HCT116 (cell line): ENCODE measurements around the gene TDRD9. TPM values are rescaled to one million over a fixed set of nuclear protein-coding genes. Genes with fewer than 3 reads are reported as not detected.

ENCODE experiments used
- ATAC-seq: fragments of 200-7000 bp; cut with Tn5 transposase; 2 replicates; pipeline ENCODE4 v1.9.1; 2020; ENCODE audit warnings: mild to moderate bottlenecking, moderate library complexity
- BruUV-seq: library from RNA; stranded (reverse); fragments of 400-500 nt; replicated peaks from 2 replicates; lab custom pipeline; 2021; lab: Mats Ljungman, UMichigan
- CTCF ChIA-PET: fragments of 300-600 bp; sonication (Branson Sonifier 250); formaldehyde crosslinking; loops from one replicate; lab custom pipeline; 2021; ENCODE audit warnings: antibody characterized with exemption; lab: Charles Lee
- POLR2A ChIA-PET: fragments of 300-600, 350-600 bp; sonication (Branson Sonifier 250); formaldehyde crosslinking; loops from one replicate; lab custom pipeline; 2021; ENCODE audit warnings: antibody characterized with exemption; lab: Charles Lee
- RAD21 ChIA-PET, 2 experiments: fragments of 300-600 bp; sonication (Branson Sonifier 250); formaldehyde crosslinking; loops; one replicate each; lab custom pipeline; 2023; ENCODE audit warnings: low total read pairs in 2 of 2; ENCODE audit not compliant: uncharacterized antibody in 2 of 2, unreplicated experiment in 2 of 2, low non-redundant PET in 1 of 2; lab: Charles Lee
- DNase-seq: peaks from one replicate; pipeline ENCODE4 v3.0.0-alpha.2; 2010; ENCODE audit warnings: low read depth, low spot score
- H2AFZ ChIP-seq: fragments of 200-600 bp; shearing (Covaris generic), sonication (generic); 2 replicates; pipeline ENCODE4 v1.6.1; 2017; ENCODE audit warnings: low read depth, mixed run types, mixed read lengths, antibody characterized with exemption, low read length; ENCODE audit not compliant: poor library complexity, severe bottlenecking
- H3K27ac ChIP-seq: 2 replicates; pipeline ENCODE4 v1.5.1; 2012; ENCODE audit warnings: low read depth, low read length
- H3K27me3 ChIP-seq: fragments of 200-600 bp; sonication (generic); 2 replicates; pipeline ENCODE4 v1.6.1; 2016; ENCODE audit warnings: mixed run types, low read length, mixed read lengths; ENCODE audit not compliant: insufficient read depth
- H3K36me3 ChIP-seq, 2 experiments: fragments of 200-500 bp in 1 of 2; fragments of 200-600 bp in 1 of 2; sonication (Bioruptor generic) in 1 of 2; sonication (generic) in 1 of 2; 2 replicates each; pipeline versions ENCODE4 v1.5.1 to v1.6.1; 2014 to 2016; ENCODE audit warnings: low read length in 2 of 2, inconsistent platforms in 1 of 2, mixed read lengths in 1 of 2, mixed run types in 1 of 2; ENCODE audit not compliant: insufficient read depth in 2 of 2, control insufficient read depth in 1 of 2
- H3K4me1 ChIP-seq, 2 experiments: fragments of 200-600 bp in 1 of 2; sonication (generic) in 1 of 2; 2 replicates each; pipeline versions ENCODE4 v1.5.1 to v1.6.1; 2012 to 2017; ENCODE audit warnings: low read length in 2 of 2, inconsistent platforms in 1 of 2, mild to moderate bottlenecking in 1 of 2, mixed read lengths in 1 of 2, mixed run types in 1 of 2, moderate library complexity in 1 of 2; ENCODE audit not compliant: insufficient read depth in 2 of 2, control insufficient read depth in 1 of 2
- H3K4me2 ChIP-seq: fragments of 200-600 bp; sonication (generic); 2 replicates; pipeline ENCODE4 v1.6.1; 2017; ENCODE audit warnings: mixed run types, low read length, mixed read lengths
- H3K4me3 ChIP-seq, 2 experiments: fragments of 200-600 bp in 1 of 2; sonication (generic) in 1 of 2; replicated peaks in 1 of 2; 2 replicates each; pipeline ENCODE4 v1.5.1; 2011 to 2016; ENCODE audit warnings: low read length in 2 of 2, control low read depth in 1 of 2, low read depth in 1 of 2, mild to moderate bottlenecking in 1 of 2, mixed read lengths in 1 of 2, mixed run types in 1 of 2
- H3K79me2 ChIP-seq: fragments of 200-600 bp; sonication (generic); 2 replicates; pipeline ENCODE4 v1.6.1; 2017; ENCODE audit warnings: mild to moderate bottlenecking, mixed run types, low read length, moderate library complexity, mixed read lengths; ENCODE audit not compliant: insufficient read depth
- H3K9ac ChIP-seq: fragments of 200-600 bp; sonication (generic); 2 replicates; pipeline ENCODE4 v1.6.1; 2016; ENCODE audit warnings: low read length, mixed read lengths
- H3K9me2 ChIP-seq: fragments of 200-600 bp; sonication (generic), shearing (Covaris generic); 2 replicates; pipeline ENCODE4 v1.6.1; 2017; ENCODE audit warnings: mixed run types, mild to moderate bottlenecking, moderate library complexity; ENCODE audit not compliant: insufficient read depth
- H3K9me3 ChIP-seq, 2 experiments: fragments of 200-500 bp in 1 of 2; fragments of 200-600 bp in 1 of 2; sonication (Bioruptor generic) in 1 of 2; sonication (generic) in 1 of 2; 2 replicates each; pipeline ENCODE4 v1.6.1; 2014 to 2017; ENCODE audit warnings: low read length in 2 of 2, mixed read lengths in 2 of 2, inconsistent platforms in 1 of 2, low read depth in 1 of 2, mild to moderate bottlenecking in 1 of 2, mixed run types in 1 of 2, moderate library complexity in 1 of 2; ENCODE audit not compliant: control insufficient read depth in 1 of 2, insufficient read depth in 1 of 2
- H4K20me1 ChIP-seq: fragments of 200-600 bp; sonication (generic), shearing (Covaris generic); 2 replicates; pipeline ENCODE4 v1.6.1; 2017; ENCODE audit warnings: mixed run types, mild to moderate bottlenecking, moderate library complexity; ENCODE audit not compliant: insufficient read depth
- FOSL1 ChIP-seq: IDR thresholded peaks from 2 replicates; pipeline ENCODE4 v1.6.1; 2012; ENCODE audit warnings: low read depth
- JUND ChIP-seq: IDR thresholded peaks from 2 replicates; pipeline ENCODE4 v1.6.1; 2012
- POLR2AphosphoS5 ChIP-seq: IDR thresholded peaks from 2 replicates; pipeline ENCODE4 v1.6.1; 2011; ENCODE audit warnings: mild to moderate bottlenecking, low read depth, low read length, moderate library complexity
- RAD21 ChIP-seq: IDR thresholded peaks from 2 replicates; pipeline ENCODE4 v1.6.1; 2012; ENCODE audit warnings: low read depth, mild to moderate bottlenecking
- SIN3A ChIP-seq: IDR thresholded peaks from 2 replicates; pipeline ENCODE4 v1.6.1; 2012; ENCODE audit warnings: low read depth
- SP1 ChIP-seq: IDR thresholded peaks from 2 replicates; pipeline ENCODE4 v1.6.1; 2012; ENCODE audit warnings: low read depth
- TCF7L2 ChIP-seq: IDR thresholded peaks from 2 replicates; pipeline ENCODE4 v1.7.0; 2011; ENCODE audit warnings: borderline replicate concordance, inconsistent platforms; ENCODE audit not compliant: insufficient read depth, insufficient read length; ENCODE audit errors: extremely low read depth
- ZFX ChIP-seq: fragments of 450-650 bp; IDR thresholded peaks from 2 replicates; pipeline ENCODE4 v1.6.1; 2017
- intact Hi-C: fragments of 100-400 bp; cut with micrococcal nuclease; formaldehyde crosslinking; loops from 2 replicates; pipeline ENCODE4 v1.10.0; 2022
- total RNA-seq: library from RNA; stranded (reverse); gene quantifications from one replicate; pipeline ENCODE4 v1.2.1, GENCODE V29; 2021; ENCODE audit not compliant: unreplicated experiment
- TF ChIP-seq, protein P1 (sequence below): IDR thresholded peaks from 2 replicates; pipeline ENCODE4 v1.6.1; 2012
- TF ChIP-seq, protein P2 (sequence below): IDR thresholded peaks from 2 replicates; pipeline ENCODE4 v1.6.1; 2012; ENCODE audit warnings: low read depth

TDRD9 gene
- total RNA-seq, 1 experiment from 2014 or later = not detected

DNA sequence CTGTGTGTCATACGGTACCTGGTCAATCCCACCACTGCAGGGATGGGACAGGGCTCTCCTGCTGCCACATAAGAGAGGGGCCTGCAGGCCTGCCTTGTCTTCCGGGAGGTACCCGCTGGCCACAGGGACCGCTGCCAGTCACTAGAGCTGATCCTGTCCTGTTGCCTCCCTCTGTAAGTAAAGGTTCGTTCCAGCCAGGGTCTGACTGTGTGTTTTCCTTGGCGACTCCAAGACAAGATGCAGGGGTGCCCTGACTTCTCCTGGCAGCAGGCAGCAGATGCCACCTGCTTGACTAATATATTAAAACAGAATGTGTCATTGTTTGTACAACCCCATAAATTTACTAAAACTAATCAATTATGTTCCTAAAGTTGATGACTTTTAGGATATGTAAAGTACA, 115.8 kb downstream of the TDRD9 start:
- no peak overlapping the region for H3K4me3 ChIP-seq
- no peak overlapping the region for H3K27ac ChIP-seq
- no peaks in the 10 kb centered on the region for H4K20me1 ChIP-seq
- no TSS peak for BruUV-seq
- no peak overlapping the region for H3K4me2 ChIP-seq
- H2AFZ ChIP-seq = no peak overlapping the region
- ChIA-PET POLR2A (no interaction called here), CTCF (no interaction called here), RAD21 (no interaction called here)
- no peaks in the 10 kb centered on the region for H3K9me2 ChIP-seq
- ATAC-seq = no peak
- H3K36me3 ChIP-seq = no peaks in the 10 kb centered on the region
- no peak for DNase-seq
- no peak for TF ChIP-seq SP1
- TF ChIP-seq, protein P1, sequence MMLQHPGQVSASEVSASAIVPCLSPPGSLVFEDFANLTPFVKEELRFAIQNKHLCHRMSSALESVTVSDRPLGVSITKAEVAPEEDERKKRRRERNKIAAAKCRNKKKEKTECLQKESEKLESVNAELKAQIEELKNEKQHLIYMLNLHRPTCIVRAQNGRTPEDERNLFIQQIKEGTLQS = no peak
- no peak for TF ChIP-seq FOSL1
- no peak for TF ChIP-seq JUND
- TF ChIP-seq, protein P2, sequence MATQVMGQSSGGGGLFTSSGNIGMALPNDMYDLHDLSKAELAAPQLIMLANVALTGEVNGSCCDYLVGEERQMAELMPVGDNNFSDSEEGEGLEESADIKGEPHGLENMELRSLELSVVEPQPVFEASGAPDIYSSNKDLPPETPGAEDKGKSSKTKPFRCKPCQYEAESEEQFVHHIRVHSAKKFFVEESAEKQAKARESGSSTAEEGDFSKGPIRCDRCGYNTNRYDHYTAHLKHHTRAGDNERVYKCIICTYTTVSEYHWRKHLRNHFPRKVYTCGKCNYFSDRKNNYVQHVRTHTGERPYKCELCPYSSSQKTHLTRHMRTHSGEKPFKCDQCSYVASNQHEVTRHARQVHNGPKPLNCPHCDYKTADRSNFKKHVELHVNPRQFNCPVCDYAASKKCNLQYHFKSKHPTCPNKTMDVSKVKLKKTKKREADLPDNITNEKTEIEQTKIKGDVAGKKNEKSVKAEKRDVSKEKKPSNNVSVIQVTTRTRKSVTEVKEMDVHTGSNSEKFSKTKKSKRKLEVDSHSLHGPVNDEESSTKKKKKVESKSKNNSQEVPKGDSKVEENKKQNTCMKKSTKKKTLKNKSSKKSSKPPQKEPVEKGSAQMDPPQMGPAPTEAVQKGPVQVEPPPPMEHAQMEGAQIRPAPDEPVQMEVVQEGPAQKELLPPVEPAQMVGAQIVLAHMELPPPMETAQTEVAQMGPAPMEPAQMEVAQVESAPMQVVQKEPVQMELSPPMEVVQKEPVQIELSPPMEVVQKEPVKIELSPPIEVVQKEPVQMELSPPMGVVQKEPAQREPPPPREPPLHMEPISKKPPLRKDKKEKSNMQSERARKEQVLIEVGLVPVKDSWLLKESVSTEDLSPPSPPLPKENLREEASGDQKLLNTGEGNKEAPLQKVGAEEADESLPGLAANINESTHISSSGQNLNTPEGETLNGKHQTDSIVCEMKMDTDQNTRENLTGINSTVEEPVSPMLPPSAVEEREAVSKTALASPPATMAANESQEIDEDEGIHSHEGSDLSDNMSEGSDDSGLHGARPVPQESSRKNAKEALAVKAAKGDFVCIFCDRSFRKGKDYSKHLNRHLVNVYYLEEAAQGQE = no peak
- no peak for TF ChIP-seq TCF7L2
- no peaks in the 10 kb centered on the region for H3K79me2 ChIP-seq
- intact Hi-C loops = no loop called here
- no peaks in the 10 kb centered on the region for H3K4me1 ChIP-seq
- H3K9me3 ChIP-seq = no peaks in the 10 kb centered on the region
- H3K9ac ChIP-seq = no peak overlapping the region
- no peaks in the 10 kb centered on the region for H3K27me3 ChIP-seq

DNA sequence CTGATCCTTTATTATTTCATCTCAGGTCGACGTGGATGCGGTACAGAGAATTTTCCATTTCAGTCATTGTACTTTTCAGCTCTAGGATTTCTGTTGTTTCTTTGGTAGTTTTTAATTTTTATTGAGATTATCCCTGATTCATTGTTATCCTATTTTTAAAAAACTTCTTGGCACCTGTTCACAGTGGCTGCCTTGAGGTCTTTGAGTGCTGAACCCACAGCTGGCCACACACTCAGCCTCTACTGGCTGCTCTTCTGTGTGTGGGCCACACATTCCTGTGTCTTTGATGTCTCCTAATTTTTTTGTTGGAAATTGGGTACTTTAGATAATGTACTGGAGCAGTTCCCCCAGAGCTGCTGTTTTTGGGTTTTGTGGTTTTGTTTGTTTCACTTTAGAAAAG, 119.5 kb downstream of the TDRD9 start:
- H4K20me1 ChIP-seq = no peaks in the 10 kb centered on the region
- no peak overlapping the region for H3K27ac ChIP-seq
- ATAC-seq (no peak), DNase-seq (no peak)
- H3K79me2 ChIP-seq = no peaks in the 10 kb centered on the region
- H3K27me3 ChIP-seq = no peaks in the 10 kb centered on the region
- no peak overlapping the region for H2AFZ ChIP-seq
- BruUV-seq = no TSS peak
- POLR2A ChIA-PET = no interaction called here
- H3K4me2 ChIP-seq = no peak overlapping the region
- TF ChIP-seq RAD21 (no peak), SP1 (no peak), SIN3A (no peak), POLR2AphosphoS5 (no peak), ZFX (no peak)
- H3K36me3 ChIP-seq = no peaks in the 10 kb centered on the region
- H3K9me2 ChIP-seq = no peaks in the 10 kb centered on the region
- CTCF ChIA-PET = no interaction called here
- no peaks in the 10 kb centered on the region for H3K4me1 ChIP-seq
- intact Hi-C loops = no loop called here
- H3K9me3 ChIP-seq = no peaks in the 10 kb centered on the region
- no peak overlapping the region for H3K4me3 ChIP-seq
- H3K9ac ChIP-seq = no peak overlapping the region
- RAD21 ChIA-PET = no interaction called here
